ENCODE results near the gene MYG1.
"Not testable (repeated sequence)": the region's sequence is repeated elsewhere in the genome, so short reads cannot be mapped to it uniquely, and the experiment has no call there.

MYG1 gene

DNA sequence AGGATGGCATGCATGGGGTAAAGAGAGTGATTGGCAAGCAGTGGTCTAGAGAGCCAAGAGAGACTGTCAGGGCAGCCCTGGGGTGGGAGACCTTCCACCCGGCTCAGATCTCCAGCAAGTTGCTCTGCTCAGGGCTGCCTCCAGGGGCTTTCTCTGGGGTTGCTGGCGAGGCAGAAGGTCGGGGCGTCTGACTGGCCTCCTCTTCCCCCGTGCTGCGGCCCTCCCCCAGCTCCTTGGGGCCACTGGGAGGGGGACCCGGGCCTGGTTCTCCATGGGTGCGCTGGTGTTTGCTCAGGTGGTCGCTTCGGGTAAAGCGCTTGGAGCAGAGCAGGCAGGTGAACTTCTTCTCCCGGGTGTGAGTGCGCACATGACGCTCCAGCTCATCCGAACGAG is 28.5 kb downstream of the MYG1 start:
- no peak for DNase-seq (ENCODE audit: low spot score)

DNA sequence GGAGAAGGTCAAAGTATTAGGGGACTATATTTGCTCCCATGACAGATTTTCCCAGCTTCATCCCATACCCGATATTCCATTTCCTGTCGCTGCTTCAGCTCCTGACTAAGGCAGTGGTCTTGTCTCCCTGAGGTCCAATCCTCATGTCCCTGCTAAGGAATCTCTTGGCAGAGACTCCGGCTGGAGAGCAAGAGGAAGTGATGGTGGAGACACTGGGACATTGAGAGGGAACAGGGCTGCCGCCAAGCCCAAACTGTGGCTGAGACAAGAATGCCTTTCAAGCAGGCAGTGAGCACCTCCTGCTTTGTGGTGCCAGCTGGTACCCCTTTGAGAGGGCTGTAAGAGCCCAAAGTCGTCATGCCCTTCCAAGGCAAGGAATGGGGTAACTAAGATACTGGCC is 31.2 kb downstream of the MYG1 start:
- no peak for DNase-seq (ENCODE audit: low spot score)

DNA sequence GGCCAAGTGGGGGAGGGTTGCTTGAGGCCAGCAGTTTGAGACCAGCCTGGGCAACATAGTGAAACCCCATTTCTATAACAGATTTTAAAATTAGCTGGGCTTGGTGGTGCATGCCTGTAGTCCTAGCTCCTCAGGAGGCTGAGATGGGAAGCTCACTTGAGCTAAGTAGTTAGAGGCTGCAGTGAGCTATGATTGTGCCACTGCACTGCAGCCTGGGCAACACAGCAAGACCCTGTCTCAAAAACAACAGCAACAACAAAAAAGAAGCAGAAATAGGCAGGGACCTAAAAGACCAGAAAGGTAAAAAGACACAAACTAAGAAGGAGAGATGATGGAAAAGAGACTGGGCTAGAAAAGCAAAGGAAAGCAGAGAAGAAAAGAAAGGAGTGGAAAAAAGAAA is 32.8 kb downstream of the MYG1 start:
- DNase-seq (ENCODE audit: low spot score) = not testable (repeated sequence)

DNA sequence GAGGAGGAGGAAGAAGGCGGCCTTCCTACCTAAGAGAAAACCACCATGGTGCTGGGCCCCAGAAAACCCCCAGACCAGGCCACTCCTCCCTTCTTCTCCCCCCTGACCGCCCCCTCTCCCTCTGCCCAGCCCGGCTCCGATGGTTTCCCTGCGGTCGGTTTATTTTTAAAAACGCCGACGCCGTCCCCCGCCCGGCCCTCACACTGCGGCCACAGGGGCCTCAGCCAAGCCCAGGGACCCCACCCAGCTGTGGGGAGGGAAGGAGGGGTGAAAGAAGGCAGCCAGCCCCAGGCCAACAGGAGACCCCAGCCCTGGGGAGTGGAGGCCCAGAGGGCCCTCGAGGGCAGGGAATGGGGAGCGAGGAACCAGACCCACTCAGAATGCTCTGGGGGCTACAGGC is 33.2 kb downstream of the MYG1 start:
- no peak for DNase-seq (ENCODE audit: low spot score)

DNA sequence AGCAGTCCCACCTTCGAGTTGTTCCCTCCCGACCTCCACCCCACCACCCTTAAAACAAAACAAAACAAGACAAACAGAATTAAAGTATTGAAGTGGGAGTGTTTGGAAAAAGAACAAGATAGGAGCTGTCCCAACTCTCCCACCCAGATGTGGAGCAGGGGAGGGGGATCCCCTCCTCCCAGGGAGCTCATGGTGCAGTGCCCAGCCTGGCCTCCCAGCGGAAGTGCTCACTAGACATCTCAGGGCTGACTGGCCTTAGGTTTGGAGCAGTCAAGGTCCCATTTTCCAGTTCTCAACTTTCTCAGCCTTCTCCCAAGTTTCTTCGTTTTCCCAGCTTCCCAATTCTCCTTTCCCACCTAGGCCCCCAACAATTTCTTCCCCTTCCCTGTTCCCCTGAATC is 33.8 kb downstream of the MYG1 start:
- no peak for DNase-seq (ENCODE audit: low spot score)

DNA sequence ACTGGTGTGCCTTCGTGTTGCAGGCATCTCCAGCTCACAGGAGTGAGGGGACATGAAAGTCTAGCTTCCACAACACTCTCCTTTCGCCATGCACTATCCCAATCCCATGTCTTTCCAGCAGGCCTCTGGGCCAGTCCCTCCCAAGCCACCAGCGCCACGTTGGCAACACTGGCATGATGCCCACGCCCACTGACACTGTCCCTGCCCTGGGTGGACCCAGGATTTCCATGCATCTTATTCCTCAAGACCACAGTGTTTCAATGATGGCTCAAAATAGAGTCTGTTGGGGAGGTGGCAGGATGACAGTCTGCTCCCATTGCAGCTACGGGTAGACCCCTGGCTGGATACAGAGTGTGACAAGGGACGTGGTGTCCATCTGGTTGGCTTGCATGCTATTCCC is 34.4 kb downstream of the MYG1 start:
- no peak for DNase-seq (ENCODE audit: low spot score)

DNA sequence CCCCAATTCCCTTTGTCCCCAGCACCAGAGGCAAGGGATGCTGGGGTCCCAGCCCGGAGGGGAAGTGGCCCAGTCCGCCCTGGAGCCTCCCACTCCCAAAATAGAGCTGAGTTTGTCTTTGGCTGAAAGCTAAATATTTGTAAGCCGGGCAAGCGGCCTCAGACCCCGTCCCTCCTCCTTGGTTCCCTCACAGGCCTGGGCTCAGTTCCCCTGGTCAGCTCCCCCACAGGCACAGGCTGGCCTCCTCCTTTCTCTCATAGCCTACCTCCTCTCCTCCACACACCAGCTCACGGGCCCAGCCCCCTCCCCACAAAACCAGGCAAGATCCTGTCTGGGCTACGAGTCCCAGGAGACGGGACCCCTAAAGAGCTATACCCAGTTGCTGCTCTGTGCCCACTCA is 35.3 kb downstream of the MYG1 start:
- DNase-seq (ENCODE audit: low spot score) = no peak

DNA sequence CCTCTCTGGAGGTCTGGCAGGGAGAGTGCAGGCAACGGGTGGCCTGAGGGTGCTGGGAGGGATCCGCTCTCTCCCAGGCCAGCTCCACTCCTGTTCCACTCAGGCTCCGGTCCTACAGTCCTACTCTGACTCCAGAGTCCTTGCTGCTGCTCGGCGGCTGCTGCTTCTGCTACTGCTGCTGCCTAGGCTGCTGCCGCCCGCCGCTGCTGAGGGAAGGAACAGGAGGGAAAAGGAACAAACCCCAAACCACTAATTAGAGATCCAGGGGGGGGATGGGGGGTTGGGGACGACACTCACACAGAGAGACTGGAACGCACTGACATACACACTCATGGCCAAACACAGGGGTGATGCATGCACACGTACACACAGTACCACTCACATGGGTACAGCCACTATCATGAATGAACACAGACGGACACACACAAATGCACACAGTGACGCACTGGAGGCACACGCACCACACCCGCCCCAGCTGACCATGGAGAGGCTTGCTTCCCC is 36.7 kb downstream of the MYG1 start, which contains the start of gene SP7:
Gene SP7, minus strand, starts transcription at position 174 of the 501 bp plus-strand sequence. CDS start 708 bp downstream, outside the sequence.
- no peak for DNase-seq (ENCODE audit: low spot score)

DNA sequence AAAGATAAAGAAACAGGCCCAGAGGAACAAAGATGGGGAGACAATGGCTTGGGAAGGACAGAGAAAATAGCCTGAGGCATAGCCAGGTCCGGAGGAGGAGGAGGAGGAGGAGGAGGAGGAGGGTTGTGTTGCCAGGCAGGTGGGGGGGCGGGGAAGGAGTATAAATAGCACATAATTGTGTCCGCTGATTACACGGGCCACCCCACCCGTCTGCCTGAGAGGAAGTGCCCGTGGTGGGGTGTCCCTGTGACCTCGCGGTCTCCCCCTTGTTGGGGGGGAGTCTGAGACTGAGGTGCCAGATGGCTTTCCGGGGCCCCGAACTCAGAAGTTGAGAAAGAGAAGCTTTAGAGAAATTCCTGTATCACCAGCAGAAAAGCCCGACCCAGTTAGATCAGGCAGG is 38.5 kb downstream of the MYG1 start:
- no peak for DNase-seq (ENCODE audit: low spot score)

DNA sequence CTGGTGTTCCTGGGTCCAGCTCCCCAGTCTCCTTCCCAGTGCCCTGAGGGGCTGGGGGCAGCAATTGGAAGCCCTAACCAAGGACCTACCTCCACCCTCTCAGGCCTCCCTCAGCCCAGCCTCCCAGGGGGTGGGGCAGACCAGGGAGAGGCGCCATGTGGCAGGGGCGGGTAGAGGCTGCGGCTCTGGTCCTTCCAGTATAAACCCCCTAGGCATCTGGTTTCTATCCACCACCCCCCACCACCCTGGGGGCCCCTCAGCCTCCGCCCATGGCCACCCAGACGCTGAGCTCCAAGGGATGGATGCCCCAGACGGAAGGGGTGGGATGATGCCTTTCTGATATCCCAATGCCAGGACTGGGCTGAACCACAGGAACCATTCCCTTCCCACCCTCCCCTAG is 39.4 kb downstream of the MYG1 start:
- DNase-seq (ENCODE audit: low spot score) = no peak

DNA sequence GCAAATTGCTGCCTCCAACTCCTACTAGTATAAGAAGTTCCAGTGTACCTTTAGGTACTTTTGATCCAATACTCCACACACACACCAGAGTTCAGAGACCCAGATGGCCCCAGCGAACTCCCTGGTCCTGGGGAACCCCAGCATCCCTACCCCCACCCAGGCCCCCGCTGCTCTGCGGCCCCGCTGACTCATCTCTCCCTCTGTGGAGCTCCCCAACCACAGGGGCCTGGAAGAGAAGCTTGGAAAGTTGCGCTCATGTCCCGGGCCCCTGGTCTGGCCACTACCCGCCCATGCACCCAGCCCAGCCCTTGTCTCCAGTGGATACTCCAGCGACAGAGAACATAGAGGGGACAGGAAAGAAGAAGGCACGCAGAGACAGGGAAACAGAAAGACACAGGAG is 40.9 kb downstream of the MYG1 start:
- no peak for DNase-seq (ENCODE audit: low spot score)

DNA sequence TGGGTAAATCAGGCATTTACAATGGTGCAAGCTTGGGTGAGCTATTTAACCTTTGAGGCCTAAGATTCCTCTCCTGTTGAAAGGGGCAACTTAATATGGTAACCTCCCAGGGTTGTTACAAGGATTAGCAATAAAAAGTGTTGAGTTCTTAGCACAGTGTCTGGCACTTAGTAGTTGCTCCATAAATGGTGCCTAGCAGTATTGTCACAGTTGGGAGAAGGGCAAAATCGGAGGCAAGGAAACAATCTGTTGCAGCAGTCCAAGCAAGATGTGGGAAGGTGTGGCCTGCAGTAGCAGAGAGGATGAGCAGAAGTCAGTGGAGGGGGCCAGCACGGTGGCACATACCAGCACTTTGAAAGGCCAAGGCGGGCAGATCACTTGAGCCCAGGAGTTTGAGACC is 44.0 kb downstream of the MYG1 start:
- no peak for DNase-seq (ENCODE audit: low spot score)

DNA sequence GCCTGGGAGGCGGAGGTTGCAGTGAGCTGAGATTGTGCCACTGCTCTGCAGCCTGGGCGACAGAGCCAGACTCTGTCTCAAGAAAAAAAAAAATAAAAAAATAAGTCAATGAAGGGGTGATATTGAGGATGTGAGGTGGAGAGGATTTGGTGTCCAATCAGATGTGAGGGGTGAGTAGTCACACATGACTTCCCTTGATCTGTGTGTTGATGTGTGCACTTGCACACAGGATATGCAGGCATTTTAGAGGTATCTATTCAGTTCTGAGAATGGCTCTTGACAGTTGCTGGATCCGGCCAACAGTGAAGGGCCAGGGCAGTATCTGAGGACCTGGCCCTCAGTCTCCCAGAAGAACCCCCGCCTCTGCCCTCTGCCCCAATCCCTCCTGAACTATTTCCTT is 44.5 kb downstream of the MYG1 start:
- DNase-seq (ENCODE audit: low spot score) = no peak

DNA sequence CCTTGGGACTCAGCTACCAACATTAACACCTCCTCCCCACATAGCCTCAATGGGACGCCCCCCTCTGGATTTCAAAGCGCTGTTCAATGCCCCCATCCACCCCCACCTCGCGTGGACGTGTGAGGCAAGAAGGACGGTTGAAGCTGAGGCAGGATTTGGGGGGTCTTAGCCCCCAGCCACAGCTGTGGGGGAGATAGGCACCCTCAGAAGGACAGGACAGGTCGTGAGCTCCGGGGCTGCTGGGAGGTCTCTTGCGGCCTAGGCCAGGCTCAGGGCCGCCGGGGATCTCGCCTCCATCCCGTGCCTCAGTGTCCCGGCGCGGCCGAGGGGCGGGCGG is 45.0 kb downstream of the MYG1 start:
- no peak for DNase-seq (ENCODE audit: low spot score)

DNA sequence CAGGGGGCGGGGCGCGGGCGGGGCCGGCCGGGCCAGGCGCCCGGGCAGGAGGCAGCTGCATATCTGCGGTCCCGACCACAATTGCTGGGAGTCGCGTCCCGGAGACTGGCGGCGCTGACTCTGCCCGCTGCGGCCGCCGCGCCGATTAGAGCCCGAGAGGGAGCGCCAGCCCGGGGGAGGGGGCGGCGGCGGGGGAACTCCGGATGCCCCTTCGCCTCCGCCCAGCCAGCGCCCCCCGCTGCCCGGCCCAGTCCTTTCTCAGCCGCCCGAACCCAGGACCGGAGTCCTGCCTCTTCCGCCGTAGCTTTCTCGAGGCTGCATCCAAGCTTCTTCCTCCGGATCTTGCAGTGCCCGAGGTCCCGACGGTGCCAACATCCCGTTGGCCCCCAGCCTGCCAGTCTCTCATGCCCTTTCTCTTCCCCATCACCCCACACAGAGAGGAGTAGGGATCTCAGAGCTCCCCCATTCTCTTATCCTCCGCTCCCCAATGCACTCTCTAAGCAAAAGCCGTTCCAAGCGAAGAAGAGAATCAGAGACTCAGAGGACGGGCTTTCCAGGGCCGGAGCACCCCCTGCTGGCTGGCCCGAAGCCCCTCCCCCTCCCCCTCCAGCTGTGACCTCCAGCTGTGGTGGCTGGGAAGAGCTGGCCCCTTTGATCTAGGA is 45.5 kb downstream of the MYG1 start:
- DNase-seq (ENCODE audit: low spot score) = peak; percentile 70

DNA sequence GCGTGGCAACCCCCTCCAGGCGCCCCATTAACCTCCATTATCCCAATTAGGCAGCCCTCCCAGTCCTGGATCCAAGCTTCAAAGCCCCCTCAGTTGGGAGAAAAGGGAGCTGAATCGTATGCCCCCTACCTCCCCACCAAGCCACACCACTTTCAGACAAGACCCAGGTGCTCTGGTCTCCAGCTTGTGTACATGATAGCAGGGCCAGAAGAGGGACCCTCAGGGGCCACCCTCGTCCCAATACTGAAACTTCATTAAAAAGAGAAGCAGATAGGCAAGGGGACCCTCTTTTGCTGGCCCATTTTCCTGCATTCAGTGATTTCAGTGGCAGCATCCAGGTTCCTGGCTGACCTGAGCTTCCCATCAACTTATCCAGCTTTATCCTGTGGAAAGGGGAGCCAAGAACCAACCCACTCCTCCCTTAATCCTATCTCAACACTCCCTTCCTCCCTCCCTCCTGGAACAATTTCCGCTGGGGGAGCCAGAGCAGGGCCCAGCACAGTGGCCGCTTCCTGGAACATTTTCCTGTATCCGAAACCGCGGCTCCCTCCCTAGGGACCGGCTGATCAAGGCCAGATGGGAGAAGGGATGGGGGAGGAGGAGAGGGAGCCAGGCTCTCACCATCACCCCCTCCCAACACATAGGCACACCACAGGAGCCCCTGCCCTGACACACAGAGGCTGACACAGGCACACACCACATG is 46.1 kb downstream of the MYG1 start:
- DNase-seq (ENCODE audit: low spot score) = no peak

DNA sequence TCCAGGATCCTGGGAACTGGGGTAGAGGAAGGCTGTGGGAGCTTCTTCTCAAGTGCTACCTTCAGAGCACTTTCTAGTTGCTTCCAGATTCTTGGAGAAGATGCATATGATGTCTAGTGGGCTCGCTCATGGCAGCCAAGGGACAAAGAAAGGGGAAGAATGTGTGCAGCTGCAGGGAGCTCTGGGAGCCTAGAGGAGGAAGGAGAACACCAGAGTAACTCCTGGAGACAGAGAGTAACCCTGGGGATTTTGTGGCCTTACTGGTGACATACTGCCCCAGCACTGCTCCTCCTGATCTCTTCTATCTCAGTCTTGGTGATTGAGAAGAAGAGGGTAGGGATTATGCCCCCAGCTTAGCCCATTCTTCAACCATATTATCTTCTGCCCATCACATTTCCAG is 47.0 kb downstream of the MYG1 start:
- DNase-seq (ENCODE audit: low spot score) = no peak

DNA sequence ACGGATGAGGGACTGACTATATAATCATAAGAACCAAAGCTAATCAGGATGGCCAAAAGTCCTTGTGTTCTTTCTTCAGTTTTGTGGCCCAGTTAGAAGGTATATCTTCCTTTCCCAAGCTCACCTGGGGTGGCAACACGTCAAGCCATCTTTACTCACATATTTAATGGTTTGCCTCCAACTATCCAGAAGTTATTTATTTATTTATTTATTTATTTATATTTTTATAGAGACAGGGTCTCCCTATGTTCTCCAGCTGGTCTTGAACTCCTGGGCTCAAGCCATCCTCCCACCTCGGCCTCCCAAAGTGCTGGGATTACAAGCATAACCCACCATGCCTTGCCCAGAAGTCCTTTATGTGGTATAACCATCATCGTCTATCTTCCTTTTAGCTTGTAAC is 48.4 kb downstream of the MYG1 start:
- no peak for DNase-seq (ENCODE audit: low spot score)

DNA sequence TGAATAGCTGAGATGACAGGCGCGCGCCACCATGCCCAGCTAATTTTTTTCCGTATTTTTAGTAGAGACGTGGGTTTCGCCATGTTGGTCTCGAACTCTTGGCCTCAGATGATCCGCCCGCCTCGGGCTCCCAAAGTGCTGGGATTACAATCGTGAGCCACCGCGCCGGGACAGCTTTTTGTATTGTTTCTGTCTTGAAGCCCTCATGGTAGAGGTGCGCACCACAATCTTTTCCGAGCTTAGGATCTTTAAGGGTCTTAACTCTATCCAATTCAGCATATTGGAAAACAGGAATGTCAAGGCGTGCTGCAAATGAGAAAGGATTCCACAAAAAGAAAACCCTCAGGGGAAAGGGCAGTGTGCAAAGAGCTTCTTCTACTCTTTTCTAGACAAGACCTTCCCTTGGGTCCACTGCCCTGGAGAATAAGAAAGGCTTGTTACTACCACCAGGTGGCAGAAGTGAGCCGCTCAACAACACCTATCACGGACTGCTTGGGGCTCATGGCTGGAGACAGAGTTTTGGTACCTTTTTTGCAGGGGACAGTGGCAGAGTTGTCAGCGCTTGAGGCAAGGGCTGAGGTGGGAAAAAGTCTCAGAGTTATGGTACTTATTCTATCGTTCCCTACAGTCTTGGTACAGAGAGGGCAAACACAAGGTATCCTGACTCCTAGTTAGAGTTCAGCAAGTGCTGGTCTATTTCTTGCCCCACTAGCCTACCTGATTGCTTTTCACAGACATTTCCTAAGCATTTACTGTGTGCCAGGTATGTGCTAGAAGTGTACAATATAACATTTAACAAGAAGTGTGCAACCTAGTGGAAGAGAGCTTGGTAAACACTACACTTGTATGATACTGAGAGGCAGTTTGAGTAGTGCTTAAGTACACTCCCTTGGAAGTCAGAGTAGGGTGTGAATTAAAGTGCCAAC is 53.1 kb downstream of the MYG1 start:
- peak; percentile 89 for DNase-seq (ENCODE audit: low spot score)

DNA sequence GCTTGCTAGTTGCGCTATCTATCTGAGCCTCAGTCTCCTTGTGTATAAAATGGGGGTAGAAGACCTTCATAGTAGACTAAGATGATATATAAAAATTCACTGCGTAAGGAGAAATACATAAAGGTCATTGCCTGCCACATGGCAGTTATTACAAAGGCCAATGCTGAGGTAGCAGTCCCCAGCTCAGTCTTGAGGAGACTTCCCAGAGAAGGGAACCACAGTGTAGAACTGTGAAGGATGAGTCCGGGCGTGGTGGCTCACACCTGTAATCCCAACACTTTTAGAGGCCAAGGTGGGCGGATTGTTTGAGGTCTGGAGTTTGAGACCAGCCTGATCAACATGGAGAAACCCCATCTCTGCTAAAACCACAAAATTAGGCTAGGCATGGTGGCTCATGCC is 53.8 kb downstream of the MYG1 start:
- no peak for DNase-seq (ENCODE audit: low spot score)

DNA sequence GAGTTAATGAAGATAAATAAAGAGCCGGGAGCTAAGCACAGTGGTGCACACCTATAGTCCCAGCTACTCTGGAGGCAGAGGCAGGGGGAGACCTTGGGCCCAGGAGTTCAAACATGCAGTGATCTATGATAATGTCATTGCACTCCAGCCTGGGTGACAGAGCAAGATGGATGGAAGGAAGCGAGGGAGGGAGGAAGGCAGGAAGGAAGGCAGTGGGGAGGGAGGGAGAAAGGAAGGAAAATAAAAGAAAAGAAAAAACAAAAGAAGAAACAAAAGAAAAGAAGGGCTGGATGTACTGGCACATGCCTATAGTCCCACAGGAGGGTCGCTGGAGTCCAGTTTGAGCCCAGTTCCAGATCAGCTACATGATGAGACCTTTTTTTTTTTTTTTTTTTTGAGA is 55.6 kb downstream of the MYG1 start:
- no peak for DNase-seq (ENCODE audit: low spot score)

Data from kidney capillary endothelial cell (primary cell).